ENCODE data around the gene CABS1.

GRCh38 chr4:70334681-70335080 is at the start of gene CABS1:
- TF ChIP-seq, protein P1, sequence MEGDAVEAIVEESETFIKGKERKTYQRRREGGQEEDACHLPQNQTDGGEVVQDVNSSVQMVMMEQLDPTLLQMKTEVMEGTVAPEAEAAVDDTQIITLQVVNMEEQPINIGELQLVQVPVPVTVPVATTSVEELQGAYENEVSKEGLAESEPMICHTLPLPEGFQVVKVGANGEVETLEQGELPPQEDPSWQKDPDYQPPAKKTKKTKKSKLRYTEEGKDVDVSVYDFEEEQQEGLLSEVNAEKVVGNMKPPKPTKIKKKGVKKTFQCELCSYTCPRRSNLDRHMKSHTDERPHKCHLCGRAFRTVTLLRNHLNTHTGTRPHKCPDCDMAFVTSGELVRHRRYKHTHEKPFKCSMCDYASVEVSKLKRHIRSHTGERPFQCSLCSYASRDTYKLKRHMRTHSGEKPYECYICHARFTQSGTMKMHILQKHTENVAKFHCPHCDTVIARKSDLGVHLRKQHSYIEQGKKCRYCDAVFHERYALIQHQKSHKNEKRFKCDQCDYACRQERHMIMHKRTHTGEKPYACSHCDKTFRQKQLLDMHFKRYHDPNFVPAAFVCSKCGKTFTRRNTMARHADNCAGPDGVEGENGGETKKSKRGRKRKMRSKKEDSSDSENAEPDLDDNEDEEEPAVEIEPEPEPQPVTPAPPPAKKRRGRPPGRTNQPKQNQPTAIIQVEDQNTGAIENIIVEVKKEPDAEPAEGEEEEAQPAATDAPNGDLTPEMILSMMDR (IDR thresholded peaks at IDR 0.05), result no peak
- TF ChIP-seq POLR2A (IDR thresholded peaks at IDR 0.05), result no peak

All from sigmoid colon (tissue), 3 donors.